GM12801 (cell line): ENCODE data around the gene UBE2E1.

Source experiments
- TF ChIP-seq, protein P1 (sequence below): IDR thresholded peaks from one replicate; pipeline ENCODE4 v1.5.1; 2011; ENCODE audit warnings: control low read depth; ENCODE audit not compliant: insufficient read length; ENCODE audit errors: extremely low read depth

Gene UBE2E1

DNA sequence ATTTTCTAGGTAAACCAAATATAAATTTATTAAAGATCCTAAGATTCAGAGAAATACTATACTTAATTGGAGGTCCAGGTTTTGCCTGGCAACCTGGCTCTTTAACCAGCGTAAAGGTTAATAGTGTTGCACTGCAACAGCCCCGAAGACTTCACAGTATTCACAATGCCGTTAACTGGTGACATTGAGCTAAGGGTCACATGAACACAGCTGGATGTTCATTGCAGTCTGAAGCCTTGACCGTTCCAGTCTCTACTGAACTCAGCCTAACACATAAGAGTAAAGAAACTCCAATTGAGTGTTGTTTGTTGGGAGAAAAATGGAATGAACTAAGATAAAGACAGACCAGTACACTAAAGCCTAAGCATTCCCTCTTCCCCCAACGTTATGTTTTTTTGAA lies 84.2 kb downstream of the UBE2E1 start:
- TF ChIP-seq, protein P1, sequence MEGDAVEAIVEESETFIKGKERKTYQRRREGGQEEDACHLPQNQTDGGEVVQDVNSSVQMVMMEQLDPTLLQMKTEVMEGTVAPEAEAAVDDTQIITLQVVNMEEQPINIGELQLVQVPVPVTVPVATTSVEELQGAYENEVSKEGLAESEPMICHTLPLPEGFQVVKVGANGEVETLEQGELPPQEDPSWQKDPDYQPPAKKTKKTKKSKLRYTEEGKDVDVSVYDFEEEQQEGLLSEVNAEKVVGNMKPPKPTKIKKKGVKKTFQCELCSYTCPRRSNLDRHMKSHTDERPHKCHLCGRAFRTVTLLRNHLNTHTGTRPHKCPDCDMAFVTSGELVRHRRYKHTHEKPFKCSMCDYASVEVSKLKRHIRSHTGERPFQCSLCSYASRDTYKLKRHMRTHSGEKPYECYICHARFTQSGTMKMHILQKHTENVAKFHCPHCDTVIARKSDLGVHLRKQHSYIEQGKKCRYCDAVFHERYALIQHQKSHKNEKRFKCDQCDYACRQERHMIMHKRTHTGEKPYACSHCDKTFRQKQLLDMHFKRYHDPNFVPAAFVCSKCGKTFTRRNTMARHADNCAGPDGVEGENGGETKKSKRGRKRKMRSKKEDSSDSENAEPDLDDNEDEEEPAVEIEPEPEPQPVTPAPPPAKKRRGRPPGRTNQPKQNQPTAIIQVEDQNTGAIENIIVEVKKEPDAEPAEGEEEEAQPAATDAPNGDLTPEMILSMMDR, result no peak

DNA sequence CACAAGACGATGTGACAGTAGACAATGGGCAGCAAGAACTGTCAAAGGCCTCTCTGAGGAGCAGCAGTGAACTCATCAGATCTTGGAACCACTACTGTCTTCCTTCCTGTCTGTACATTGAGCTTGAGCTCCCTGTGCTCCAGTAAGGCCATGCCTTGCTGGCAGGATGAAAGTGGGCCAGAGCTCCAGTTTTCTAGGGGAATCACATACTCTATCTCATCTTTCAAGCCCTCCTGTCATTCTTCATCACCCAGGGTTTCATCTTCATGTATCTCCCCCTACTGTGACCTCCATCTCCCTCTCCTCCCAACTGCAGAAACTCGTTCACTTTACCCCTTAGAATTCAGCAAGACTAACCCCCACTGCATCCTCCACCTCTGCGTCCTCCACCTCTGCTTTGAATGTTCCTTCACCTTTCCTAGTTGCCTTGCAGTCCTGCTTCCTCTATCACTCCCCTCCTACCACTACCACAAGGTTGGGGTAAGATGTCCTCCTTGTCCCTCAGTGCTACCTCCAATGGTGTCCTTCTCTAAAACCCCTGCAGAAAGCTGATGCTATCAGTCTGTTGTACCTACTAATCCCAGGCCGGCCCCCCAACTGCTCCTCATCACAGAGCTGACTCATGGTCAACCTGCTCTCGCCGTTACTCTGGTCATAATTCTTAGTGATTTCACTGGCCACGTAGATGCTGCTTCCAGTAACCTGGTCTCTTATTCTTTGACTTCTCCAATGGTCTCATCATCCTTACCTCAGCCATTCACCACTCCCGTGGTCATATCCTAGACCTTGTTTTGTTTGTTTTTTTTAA lies 88.7 kb downstream of the UBE2E1 start:
- TF ChIP-seq, protein P1, result no peak

GRCh38 chr3:23895181-23895580 lies 89.4 kb downstream of the UBE2E1 start:
- TF ChIP-seq, protein P1, result no peak

GRCh38 chr3:23900744-23901143 lies 95.0 kb downstream of the UBE2E1 start:
- TF ChIP-seq, protein P1, result no peak

- TF ChIP-seq, protein P1, result no peak
Observed at GRCh38 chr3:23904545-23904944, 98.8 kb downstream of the UBE2E1 start.

DNA sequence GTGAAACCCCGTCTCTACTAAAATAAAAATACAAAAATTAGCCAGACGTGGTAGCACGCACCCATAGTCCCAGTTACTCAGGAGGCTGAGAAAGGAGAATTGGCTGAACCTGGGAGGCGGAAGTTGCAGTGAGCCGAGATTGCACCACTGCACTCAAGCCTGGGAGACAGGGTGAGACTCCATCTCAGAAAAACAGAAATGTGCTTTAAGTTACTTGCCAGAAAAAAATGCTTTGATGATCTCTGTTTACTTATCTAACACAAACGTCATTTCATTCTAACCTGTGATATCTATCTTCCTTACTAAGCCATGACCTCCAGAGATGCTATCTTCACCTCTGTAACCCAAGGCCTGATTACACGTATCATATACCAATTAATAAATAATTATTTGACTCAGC lies 103.6 kb downstream of the UBE2E1 start:
- TF ChIP-seq, protein P1, result no peak

GRCh38 chr3:23911397-23911796 lies 105.6 kb downstream of the UBE2E1 start:
- TF ChIP-seq, protein P1, result no peak
